Type B pancreatic cell (in vitro differentiated cells): ENCODE measurements around the gene PVRIG. TPM values are rescaled to one million over a fixed set of nuclear protein-coding genes. Genes with fewer than 3 reads are reported as not detected.
"Not testable (repeated sequence)": the region's sequence is repeated elsewhere in the genome, so short reads cannot be mapped to it uniquely, and the experiment has no call there.

Source experiments
- DNase-seq: peaks from one replicate; pipeline ENCODE4 v3.0.0; 2021; ENCODE audit warnings: mixed read lengths; ENCODE audit not compliant: unreplicated experiment; ENCODE audit errors: extremely low spot score
- H3K27ac Mint-ChIP-seq: 2 replicates; pipeline ENCODE4 v1.8.0; 2021; ENCODE audit warnings: mild to moderate bottlenecking, mixed read lengths
- H3K27me3 Mint-ChIP-seq: 2 replicates; pipeline ENCODE4 v1.8.0; 2021; ENCODE audit warnings: mixed read lengths
- H3K36me3 Mint-ChIP-seq: 2 replicates; pipeline ENCODE4 v1.8.0; 2021; ENCODE audit warnings: mixed read lengths
- H3K4me1 Mint-ChIP-seq: one replicate; pipeline ENCODE4 v1.8.0; 2021; ENCODE audit warnings: mixed read lengths; ENCODE audit not compliant: unreplicated experiment
- H3K4me3 Mint-ChIP-seq: 2 replicates; pipeline ENCODE4 v1.8.0; 2021; ENCODE audit warnings: mild to moderate bottlenecking, mixed read lengths
- H3K9me3 Mint-ChIP-seq: 2 replicates; pipeline ENCODE4 v1.8.0; 2021; ENCODE audit warnings: mixed read lengths
- CTCF ChIP-seq: fragments of 200-600 bp; sonication (generic); conservative IDR thresholded peaks from 2 replicates; pipeline ENCODE4 v1.5.0; 2021; ENCODE audit warnings: antibody characterized with exemption, mild to moderate bottlenecking
- total RNA-seq: library from RNA; stranded (reverse); gene quantifications from 2 replicates; pipeline ENCODE4 v1.2.1, GENCODE V29; 2021; ENCODE audit warnings: low replicate concordance

Gene PVRIG
- total RNA-seq, 1 donor from 2014 or later, result not detected

DNA sequence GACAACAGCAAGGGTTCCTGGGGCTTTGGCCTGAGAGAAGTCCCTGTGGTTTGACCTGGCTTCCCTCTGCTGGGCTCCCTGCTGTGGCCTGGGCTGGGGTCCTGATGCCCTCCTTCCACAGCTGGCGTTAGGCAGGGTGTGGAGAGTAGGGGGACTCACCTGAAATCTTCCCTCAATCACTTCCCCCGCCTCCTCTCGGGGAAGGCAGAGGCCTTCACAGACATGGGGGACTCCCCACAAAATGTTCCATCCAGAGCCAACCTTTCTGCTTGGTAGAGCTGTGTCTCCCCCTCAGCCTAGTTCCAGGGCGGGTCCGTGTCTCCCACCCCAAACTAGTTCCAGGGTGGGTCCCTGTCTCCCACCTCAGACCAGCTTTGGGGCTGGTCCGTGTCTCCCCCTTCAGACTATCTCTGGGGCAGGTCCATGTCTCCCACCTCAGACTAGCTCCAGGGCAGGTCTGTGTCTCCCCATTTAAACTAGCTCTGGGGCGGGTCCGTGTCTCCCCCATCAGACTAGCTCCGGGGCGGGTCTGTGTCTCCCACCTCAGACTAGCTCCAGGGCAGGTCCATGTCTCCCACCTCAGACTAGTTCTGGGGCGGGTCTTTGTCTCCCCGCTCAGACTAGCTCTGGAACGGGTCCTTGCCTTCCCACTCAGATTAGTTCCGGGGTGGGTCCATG lies 2.2 kb downstream of the PVRIG start:
- no peak for DNase-seq
- no peaks in the 10 kb centered on the region for H3K9me3 Mint-ChIP-seq
- no peak overlapping the region for H3K27ac Mint-ChIP-seq
- no peaks in the 10 kb centered on the region for H3K36me3 Mint-ChIP-seq
- no peak overlapping the region for H3K4me3 Mint-ChIP-seq
- H3K27me3 Mint-ChIP-seq, result no peaks in the 10 kb centered on the region
- TF ChIP-seq CTCF, result no peak
- H3K4me1 Mint-ChIP-seq, result no peaks in the 10 kb centered on the region

- Mint-ChIP-seq H3K4me1 (no peaks in the 10 kb centered on the region), H3K9me3 (no peaks in the 10 kb centered on the region), H3K36me3 (no peaks in the 10 kb centered on the region), H3K4me3 (no peak overlapping the region), H3K27ac (no peak overlapping the region), H3K27me3 (no peaks in the 10 kb centered on the region)
- TF ChIP-seq CTCF, result no peak
- DNase-seq, result no peak
Observed at GRCh38 chr7:100222445-100223132, 2.8 kb downstream of the PVRIG start.

DNA sequence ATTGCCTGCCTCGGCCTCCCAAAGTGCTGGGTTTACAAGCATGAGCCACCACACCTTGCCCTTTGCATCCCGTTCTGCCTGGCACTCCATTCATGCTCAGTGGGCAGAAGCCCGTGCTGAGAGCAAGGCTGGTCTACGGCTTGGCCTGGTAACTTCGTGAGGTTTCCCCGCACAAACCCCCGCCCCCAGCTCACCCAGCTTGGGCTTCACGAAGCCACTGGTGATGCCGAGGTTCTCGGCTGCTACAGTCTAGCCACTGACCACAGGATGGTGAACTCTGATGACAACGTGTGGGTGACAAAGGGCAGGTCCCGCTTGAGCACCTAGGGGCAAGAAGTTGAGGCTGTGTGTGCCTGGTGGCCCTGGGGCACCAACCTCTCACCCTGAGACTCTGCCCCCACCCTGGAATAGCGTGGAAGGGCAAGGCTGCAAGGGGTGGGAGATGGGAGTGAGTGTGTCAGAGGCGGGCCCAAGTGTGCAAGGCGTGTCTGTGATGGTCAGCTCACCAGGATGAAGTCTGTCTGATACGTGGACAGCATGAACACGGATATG lies 3.7 kb downstream of the PVRIG start:
- DNase-seq, H3K9me3 Mint-ChIP-seq, H3K4me1 Mint-ChIP-seq, H3K27me3 Mint-ChIP-seq, H3K4me3 Mint-ChIP-seq, H3K27ac Mint-ChIP-seq, H3K36me3 Mint-ChIP-seq: not testable (repeated sequence)

GRCh38 chr7:100224891-100225290 lies 5.1 kb downstream of the PVRIG start:
- H3K9me3 Mint-ChIP-seq, H3K4me3 Mint-ChIP-seq, H3K36me3 Mint-ChIP-seq, H3K4me1 Mint-ChIP-seq, H3K27ac Mint-ChIP-seq, DNase-seq, H3K27me3 Mint-ChIP-seq: not testable (repeated sequence)

GRCh38 chr7:100234660-100235317 lies 15.0 kb downstream of the PVRIG start:
- H3K27ac Mint-ChIP-seq, H3K9me3 Mint-ChIP-seq, H3K4me3 Mint-ChIP-seq, H3K27me3 Mint-ChIP-seq, DNase-seq: not testable (repeated sequence)
- H3K4me1 Mint-ChIP-seq, result peaks cover 16% of the 10 kb centered on the region
- peaks cover 13% of the 10 kb centered on the region for H3K36me3 Mint-ChIP-seq

DNA sequence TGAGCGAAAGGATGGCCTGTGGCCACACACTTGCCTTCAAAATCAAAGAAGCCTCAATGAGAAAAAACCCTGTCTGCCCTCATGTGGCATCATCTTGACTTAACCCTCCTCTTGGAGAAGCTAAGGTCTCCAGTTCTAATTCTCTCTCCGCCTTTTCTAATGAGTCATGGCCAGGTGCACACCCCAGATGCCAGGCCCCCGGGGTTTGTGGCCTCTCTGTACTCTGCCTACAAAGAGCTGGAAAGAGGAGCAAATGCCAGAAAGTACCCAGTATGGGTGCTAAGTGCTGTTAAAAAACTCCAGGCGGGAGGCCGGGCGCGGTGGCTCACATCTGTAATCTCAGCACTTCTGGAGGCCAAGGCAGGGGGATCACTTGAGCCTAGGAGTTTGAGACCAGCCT lies 20.2 kb downstream of the PVRIG start:
- Mint-ChIP-seq H3K4me1 (peaks cover 29% of the 10 kb centered on the region), H3K27ac (peak overlapping the region; percentile 31)
- H3K36me3 Mint-ChIP-seq, H3K9me3 Mint-ChIP-seq, H3K27me3 Mint-ChIP-seq, H3K4me3 Mint-ChIP-seq, DNase-seq: not testable (repeated sequence)

- H3K4me3 Mint-ChIP-seq, H3K27me3 Mint-ChIP-seq, H3K9me3 Mint-ChIP-seq, DNase-seq: not testable (repeated sequence)
- peak overlapping the region; percentile 79 for H3K27ac Mint-ChIP-seq
- peaks cover 44% of the 10 kb centered on the region for H3K4me1 Mint-ChIP-seq
- peaks cover 12% of the 10 kb centered on the region for H3K36me3 Mint-ChIP-seq
Observed at GRCh38 chr7:100243385-100243784, 23.6 kb downstream of the PVRIG start.

- H3K4me3 Mint-ChIP-seq, result peak overlapping the region; percentile 25
- peaks cover 48% of the 10 kb centered on the region for H3K4me1 Mint-ChIP-seq
- H3K9me3 Mint-ChIP-seq, H3K36me3 Mint-ChIP-seq, H3K27me3 Mint-ChIP-seq, DNase-seq: not testable (repeated sequence)
- peak overlapping the region; percentile 97 for H3K27ac Mint-ChIP-seq
Observed at GRCh38 chr7:100244988-100245605, 25.3 kb downstream of the PVRIG start.

GRCh38 chr7:100246121-100246864 lies 26.5 kb downstream of the PVRIG start:
- H3K27me3 Mint-ChIP-seq, H3K36me3 Mint-ChIP-seq, DNase-seq, H3K9me3 Mint-ChIP-seq: not testable (repeated sequence)
- Mint-ChIP-seq H3K4me3 (peak overlapping the region; percentile 70), H3K27ac (peak overlapping the region; percentile 97), H3K4me1 (peaks cover 48% of the 10 kb centered on the region)

- H3K36me3 Mint-ChIP-seq, H3K27me3 Mint-ChIP-seq, DNase-seq, H3K9me3 Mint-ChIP-seq: not testable (repeated sequence)
- peak overlapping the region; percentile 70 for H3K4me3 Mint-ChIP-seq
- H3K4me1 Mint-ChIP-seq, result peaks cover 52% of the 10 kb centered on the region
- H3K27ac Mint-ChIP-seq, result peak overlapping the region; percentile 97
Observed at GRCh38 chr7:100246865-100247137, 27.1 kb downstream of the PVRIG start.
